ENCODE measurements around the gene TSPAN31.
"Not testable (repeated sequence)": the region's sequence is repeated elsewhere in the genome, so short reads cannot be mapped to it uniquely, and the experiment has no call there.

Gene TSPAN31

DNA sequence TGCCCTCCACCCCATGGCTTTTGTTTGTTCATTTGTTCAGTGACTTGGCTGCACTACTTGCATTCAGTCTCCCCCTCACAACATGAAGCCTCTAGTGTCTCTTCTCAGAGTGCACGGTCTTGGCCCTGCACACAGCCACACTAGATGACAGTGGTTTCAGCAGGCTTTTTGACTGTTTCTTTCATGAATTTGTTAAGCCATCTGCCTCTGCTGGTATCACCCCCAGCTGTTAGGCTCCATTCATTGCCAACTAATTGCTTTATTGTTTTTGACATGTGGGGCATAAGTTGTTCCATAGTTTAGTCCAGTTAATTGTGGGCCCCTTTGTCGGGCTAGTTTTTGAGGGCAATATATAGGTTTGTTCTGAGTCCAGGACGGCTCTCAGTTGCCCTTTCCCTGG is 32.1 kb upstream of the TSPAN31 start:
- TF ChIP-seq, protein P1, sequence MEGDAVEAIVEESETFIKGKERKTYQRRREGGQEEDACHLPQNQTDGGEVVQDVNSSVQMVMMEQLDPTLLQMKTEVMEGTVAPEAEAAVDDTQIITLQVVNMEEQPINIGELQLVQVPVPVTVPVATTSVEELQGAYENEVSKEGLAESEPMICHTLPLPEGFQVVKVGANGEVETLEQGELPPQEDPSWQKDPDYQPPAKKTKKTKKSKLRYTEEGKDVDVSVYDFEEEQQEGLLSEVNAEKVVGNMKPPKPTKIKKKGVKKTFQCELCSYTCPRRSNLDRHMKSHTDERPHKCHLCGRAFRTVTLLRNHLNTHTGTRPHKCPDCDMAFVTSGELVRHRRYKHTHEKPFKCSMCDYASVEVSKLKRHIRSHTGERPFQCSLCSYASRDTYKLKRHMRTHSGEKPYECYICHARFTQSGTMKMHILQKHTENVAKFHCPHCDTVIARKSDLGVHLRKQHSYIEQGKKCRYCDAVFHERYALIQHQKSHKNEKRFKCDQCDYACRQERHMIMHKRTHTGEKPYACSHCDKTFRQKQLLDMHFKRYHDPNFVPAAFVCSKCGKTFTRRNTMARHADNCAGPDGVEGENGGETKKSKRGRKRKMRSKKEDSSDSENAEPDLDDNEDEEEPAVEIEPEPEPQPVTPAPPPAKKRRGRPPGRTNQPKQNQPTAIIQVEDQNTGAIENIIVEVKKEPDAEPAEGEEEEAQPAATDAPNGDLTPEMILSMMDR (IDR thresholded peaks at IDR 0.05; ENCODE audit: low read depth, low read length) = no peak
- H3K4me3 ChIP-seq (ENCODE audit: low read depth, low read length) = no peak overlapping the region

- TF ChIP-seq, protein P1 (IDR thresholded peaks at IDR 0.05; ENCODE audit: low read depth, low read length) = no peak
- H3K4me3 ChIP-seq (ENCODE audit: low read depth, low read length) = no peak overlapping the region
Observed at GRCh38 chr12:57713209-57713608, 31.6 kb upstream of the TSPAN31 start.

DNA sequence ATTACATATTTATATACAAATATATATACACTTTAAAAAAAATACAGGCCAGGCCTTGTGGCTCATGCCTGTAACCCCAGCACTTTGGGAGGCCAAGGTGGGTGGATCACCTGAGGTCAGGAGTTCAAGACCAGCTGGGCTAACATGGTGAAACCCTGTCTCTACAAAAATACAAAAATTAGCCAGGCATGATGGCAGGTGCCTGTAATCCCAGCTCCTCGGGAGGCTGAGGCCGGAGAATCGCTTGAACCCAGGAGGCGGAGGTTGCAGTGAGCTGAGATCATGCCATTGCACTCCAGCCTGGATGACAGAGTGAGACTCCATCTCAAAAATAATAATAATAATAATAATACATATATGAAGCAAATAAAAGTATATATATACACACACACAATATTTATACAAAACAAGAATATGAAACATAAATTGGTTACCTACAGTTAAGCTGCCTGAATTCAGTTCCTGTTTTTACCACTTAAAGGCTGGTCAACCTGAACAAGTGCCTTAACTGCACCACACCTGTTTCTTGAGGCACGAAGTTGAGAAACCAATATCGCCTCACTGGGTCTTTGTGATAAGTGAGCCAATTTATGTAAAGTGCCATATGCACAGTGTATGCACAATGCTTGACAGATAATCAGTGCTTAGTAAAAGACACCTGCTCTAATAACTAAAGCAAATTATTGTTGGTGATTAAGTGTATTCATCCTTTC is 29.6 kb upstream of the TSPAN31 start:
- H3K4me3 ChIP-seq (ENCODE audit: low read depth, low read length) = not testable (repeated sequence)

DNA sequence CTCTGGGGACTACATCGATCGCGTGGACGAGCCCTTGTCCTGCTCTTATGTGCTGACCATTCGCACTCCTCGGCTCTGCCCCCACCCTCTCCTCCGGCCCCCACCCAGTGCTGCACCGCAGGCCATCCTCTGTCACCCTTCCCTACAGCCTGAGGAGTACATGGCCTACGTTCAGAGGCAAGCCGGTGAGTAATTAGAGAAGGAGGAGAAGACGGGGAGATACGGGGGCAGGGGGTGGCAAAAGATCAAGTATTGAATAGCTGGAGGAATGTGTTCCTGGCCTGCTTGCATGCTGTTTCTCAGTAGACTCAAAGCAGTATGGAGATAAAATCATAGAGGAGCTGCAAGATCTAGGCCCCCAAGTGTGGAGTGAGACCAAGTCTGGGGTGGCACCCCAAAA is 29.1 kb upstream of the TSPAN31 start:
- H3K4me3 ChIP-seq (ENCODE audit: low read depth, low read length) = no peak overlapping the region
- TF ChIP-seq, protein P1 (IDR thresholded peaks at IDR 0.05; ENCODE audit: low read depth, low read length) = no peak

- H3K4me3 ChIP-seq (ENCODE audit: low read depth, low read length) = no peak overlapping the region
Observed at GRCh38 chr12:57716305-57716704, 28.5 kb upstream of the TSPAN31 start.

DNA sequence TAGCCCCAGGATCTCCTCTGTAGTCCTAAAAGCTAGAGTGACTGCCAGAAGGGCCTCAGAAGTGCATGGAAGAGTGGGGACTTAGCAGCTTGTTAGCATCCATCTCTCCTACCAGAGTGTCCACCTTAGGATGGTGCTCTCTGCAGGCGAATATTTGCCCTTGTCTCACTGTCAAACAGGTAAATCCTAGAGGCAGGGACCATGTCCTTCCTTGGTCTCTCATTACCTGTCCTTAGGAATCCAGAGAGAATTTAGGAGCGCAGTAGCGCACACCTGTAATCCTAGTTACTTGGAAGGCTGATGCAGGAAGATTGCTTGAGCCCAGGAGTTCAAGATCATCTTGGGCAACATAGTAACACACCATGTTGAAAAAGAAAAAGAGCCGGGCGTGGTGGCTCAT is 27.7 kb upstream of the TSPAN31 start:
- TF ChIP-seq, protein P1 (IDR thresholded peaks at IDR 0.05; ENCODE audit: low read depth, low read length) = no peak
- no peak overlapping the region for H3K4me3 ChIP-seq (ENCODE audit: low read depth, low read length)

More at GRCh38 chr12:57716305-57716704, 28.5 kb upstream of the TSPAN31 start:
- TF ChIP-seq, protein P1 (IDR thresholded peaks at IDR 0.05; ENCODE audit: low read depth, low read length) = no peak

GRCh38 chr12:57717846-57718640 is 26.8 kb upstream of the TSPAN31 start:
- TF ChIP-seq, protein P1 (IDR thresholded peaks at IDR 0.05; ENCODE audit: low read depth, low read length) = no peak

More at GRCh38 chr12:57717846-57718640, 26.8 kb upstream of the TSPAN31 start:
- no peak overlapping the region for H3K4me3 ChIP-seq (ENCODE audit: low read depth, low read length)

Measured in WI38 (cell line).